Fibroblast of the conjunctiva (primary cell): ENCODE measurements around the gene R3HDM2.
"Not testable (repeated sequence)": the region's sequence is repeated elsewhere in the genome, so short reads cannot be mapped to it uniquely, and the experiment has no call there.

ENCODE experiments used
- DNase-seq: peaks from one replicate; pipeline ENCODE4 v3.0.0-alpha.2; 2010; ENCODE audit warnings: low read depth

R3HDM2 gene

DNA sequence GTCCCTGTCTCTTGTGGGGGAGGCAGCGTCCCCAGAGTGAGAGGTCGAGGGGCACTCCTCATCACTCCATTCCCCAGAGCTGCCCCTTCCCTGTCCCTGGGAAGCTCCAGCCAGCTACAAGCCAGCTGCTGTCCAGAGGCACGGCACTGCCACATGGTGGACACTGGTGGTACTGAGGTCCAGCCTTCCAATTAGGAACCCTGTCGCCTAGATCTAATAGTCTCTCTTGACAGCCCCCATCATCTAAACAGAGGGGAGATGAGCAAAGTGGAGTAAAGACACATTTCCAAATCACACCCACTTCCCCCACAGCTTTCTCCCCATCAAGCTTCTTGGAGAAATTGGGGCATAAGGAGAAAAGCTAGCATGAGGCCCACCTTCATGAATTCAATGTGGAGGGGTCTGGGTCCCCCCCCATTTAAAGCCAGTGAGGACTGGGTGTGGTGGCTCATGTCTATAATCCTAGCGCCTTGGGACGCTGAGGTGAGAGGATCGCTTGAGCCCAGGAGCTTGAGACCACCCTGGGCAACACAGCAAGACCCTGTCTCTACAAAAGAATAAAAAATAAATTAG is 22.2 kb upstream of the R3HDM2 start:
- DNase-seq, result no peak

DNA sequence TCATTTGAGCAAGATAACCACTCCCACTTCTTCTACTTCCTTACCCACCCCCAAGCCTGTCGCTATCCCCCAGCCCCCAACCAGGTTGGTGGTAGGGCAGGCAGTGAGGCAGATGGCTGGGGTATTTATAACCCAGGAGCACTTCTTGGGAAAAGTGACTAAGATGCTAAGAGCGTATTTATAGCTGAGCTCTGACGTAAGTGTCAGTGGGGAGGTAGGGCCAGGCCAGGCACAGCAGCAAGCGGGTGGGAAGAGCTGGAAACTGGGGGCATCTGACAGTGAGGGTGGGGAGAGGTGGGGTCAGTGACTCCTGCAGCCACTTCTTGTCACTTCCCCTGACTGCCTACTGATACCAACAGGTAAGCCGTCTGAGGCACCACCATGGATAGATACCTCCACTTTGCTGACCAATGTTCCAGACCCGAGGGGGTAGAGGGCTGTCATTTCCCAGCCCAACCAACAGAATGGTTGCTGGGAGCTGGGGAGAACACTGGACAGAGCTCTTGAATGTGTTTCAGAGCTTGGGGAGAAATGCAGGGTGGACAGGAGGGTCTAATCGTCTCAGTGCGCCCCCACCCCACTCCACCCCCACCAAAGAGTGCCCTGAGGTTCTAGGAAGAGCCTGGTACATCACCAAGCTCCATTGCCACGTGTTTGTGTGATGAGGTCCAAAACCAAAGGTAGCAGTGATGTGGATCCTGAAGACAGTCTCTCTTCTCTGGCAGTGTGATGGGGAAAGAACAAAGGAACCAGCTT is 21.5 kb upstream of the R3HDM2 start:
- DNase-seq, result no peak

DNA sequence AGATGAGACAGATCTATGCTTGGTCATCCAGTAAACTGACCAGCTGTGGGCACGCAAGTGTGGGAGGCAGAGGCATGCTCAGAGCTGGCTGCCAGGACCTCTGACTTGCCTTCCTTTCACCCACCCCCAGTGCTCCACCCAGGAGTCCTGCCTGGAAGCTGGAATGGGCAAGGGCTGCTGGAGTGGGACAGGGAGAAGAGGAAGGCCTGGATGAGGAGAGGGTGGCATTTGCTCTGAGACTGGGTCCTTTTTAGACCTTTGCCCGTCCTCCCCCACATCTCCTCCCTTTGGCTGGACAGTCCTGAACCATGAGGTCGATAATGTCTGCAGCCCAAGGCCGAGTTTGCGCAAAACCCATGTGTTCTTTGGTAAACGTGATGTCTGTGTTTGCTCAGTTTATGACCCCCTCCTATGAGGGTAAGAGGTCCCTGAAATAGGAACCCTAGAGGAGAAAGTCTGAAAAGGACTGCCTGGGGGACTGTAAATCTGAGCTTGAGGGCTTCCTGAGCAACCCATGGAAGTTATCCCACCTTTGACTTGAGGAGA is 20.5 kb upstream of the R3HDM2 start:
- DNase-seq, result no peak

DNA sequence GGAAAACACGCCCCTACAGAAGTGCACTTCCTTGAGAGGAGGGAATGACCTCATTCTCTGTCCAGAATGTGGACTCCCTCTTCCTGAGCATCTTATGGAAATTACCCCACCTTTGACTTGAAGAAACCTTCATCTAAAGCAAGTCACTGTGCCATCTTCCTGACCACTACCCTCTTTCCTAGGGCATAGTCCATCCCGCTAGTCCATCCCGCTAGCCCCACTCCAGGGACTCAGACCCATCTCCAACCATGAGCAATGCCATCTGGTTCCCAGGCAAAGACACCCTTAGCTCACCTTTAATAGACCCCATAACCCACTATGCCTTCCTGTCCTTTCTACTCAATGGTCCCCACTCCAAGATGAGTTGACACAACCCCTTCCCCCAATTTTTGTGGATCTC is 19.2 kb upstream of the R3HDM2 start:
- DNase-seq, result no peak

DNA sequence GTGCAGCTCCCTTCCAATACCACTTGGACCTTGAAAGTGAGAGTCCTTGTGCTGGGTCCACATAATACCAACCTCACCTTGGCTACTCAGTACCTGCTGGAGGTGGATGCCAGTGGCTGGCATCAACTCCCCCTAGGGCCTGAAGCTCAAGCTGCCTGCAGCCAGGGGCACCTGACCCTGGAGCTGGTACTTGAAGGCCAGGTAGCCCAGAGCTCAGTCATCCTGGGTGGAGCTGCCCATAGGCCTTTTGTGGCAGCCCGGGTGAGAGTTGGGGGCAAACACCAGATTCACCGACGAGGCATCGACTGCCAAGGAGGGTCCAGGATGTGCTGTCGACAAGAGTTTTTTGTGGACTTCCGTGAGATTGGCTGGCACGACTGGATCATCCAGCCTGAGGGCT is 18.5 kb upstream of the R3HDM2 start:
- DNase-seq, result no peak

- DNase-seq, result no peak
Measured at GRCh38 chr12:57448669-57449068, 17.8 kb upstream of the R3HDM2 start.

DNA sequence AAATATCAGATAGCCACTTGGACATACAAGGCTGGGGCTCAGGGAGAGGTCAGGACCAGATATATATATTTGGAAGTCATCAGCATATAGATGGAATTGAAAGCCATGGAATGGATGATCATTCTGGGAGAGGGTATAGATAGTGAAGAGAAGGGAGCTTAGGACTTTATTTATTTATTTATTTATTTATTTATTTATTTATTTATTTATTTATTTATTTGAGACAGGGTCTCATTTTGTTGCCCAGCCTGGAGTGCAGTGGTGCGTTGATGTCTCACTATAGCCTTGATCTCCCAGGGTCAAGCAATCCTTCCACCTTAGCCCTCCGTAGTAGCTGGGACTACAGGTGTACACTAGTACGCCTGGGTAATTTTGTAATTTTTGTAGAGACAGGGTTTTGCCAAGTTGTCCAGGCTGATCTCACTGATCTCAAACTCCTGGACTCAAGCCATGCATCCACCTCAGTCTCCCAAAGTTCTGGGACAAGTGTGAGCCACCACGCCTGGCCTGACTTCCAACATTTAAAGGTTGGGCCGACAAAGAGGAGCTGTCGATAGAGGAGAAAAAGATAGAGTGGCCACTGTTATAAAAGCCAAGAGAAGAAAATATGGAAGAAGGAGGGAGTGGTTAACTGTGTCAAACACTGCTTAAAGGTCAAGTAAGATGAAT is 15.6 kb upstream of the R3HDM2 start:
- no peak for DNase-seq

- no peak for DNase-seq
Measured at GRCh38 chr12:57444744-57445143, 13.9 kb upstream of the R3HDM2 start.

GRCh38 chr12:57444337-57444736 is 13.5 kb upstream of the R3HDM2 start:
- DNase-seq, result not testable (repeated sequence)

DNA sequence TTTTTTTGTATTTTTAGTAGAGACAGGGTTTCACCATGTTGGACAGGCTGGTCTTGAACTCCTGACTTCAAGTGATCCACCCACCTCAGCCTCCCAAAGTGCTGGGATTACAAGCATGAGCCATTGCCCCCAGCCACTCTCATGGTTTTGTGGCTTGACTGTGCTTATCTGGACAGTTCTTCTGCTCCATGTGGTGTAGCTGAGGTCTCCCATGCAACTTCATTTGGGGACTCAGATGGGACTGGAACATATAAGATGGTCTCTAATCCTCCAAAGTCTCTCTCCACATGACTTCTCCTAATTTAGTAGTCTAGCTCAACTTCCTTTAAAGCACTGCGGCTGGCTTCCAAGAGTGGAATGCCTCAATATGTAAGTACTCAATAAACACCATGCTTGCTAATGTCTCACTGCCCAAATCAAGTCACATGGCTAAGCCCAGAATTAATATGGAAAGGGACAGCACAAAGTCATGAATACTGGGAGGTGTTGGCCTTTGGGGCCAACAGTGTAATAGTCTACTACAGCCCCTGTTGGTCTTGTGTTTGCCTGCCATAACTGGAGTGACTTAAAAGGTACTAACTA is 11.1 kb upstream of the R3HDM2 start:
- no peak for DNase-seq

DNA sequence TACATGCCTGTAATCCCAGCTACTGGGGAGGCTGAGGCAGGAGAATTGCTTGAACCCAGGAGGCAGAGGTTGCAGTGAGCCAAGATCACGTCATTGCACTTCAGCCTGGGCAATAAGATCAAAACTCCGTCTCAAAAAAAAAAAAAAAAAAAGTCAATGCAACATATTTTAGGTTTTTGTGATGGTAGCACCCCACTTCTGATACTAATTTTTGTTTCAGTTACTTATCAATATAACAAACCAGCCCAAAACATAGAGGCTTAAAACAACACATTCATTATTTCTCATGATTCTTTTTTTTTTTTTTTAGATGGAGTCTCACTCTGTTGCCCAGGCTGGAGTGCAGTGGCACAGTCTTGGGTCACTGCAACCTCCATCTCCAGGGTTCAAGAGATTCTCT is 10.6 kb upstream of the R3HDM2 start:
- not testable (repeated sequence) for DNase-seq

GRCh38 chr12:57439762-57440266 is 9.0 kb upstream of the R3HDM2 start:
- no peak for DNase-seq

- DNase-seq, result no peak
Measured at GRCh38 chr12:57438400-57438799, 7.6 kb upstream of the R3HDM2 start.

DNA sequence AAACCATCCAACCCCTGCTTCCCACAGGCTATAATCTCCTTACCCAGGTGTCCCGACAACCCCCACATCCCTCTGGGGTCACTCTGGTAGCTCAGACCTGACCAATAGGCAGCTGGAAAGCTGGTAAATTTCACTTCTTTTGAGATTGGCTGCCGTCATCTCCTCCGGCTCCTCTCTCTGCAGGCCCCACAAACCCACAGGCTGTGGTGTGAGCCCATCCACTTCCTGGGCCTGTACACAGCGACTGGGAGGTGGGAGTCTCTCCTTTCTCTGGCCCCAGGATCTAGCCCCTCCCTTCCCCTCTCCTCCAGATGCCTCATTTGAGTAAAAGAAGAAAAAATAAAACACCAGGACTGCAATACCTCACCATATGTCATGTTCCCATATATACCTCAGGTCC is 4.5 kb upstream of the R3HDM2 start:
- no peak for DNase-seq

DNA sequence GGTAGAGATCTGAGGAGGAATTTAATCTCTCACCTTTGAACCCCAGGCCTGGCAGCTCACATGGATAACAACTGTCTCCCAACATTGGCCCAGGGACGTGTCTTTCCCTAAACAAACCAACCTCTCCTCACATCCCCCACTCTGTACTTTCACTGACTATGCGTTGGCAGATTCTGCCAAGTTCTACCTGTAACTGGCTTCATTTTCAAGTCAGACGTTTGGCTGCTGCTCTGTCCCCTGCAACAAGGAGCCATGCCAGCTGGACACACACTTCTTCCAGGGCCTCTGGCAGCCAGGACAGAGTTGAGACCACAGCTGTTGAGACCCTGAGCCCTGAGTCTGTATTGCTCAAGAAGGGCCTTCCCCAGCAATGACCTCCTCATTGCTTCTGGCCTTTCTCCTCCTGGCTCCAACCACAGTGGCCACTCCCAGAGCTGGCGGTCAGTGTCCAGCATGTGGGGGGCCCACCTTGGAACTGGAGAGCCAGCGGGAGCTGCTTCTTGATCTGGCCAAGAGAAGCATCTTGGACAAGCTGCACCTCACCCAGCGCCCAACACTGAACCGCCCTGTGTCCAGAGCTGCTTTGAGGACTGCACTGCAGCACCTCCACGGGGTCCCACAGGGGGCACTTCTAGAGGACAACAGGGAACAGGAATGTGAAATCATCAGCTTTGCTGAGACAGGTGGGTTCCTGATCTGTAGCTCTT is 3.8 kb upstream of the R3HDM2 start, which contains the start of gene INHBC:
INHBC (plus strand) TSS at position 268 of the 707 bp plus-strand sequence; CDS start at position 371, 103 bp downstream.
- no peak for DNase-seq

DNA sequence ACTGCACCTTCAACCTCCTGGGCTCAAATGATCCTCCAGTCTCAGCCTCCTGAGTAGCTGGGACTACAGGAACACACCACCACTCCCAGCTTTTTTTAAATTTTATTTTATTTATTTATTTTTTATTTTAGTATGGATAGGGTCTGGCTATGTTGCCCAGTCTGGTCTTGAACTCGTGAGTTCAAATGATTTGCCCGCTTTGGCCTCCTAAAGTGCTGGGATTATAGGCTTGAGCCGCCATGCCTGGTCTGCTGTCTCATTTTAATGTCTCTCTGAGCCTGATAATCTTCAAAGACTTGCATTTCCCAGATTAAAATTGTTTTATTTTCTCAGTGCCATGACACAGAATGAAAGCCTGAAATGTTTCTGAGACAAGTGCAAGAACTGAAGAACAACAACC is 2.5 kb upstream of the R3HDM2 start:
- no peak for DNase-seq

GRCh38 chr12:57431654-57432188 is 878 bp upstream of the R3HDM2 start:
- no peak for DNase-seq

GRCh38 chr12:57430112-57430930 is 522 bp downstream of the R3HDM2 start:
- DNase-seq, result no peak

GRCh38 chr12:57429473-57430111 is 1.3 kb downstream of the R3HDM2 start:
- no peak for DNase-seq

DNA sequence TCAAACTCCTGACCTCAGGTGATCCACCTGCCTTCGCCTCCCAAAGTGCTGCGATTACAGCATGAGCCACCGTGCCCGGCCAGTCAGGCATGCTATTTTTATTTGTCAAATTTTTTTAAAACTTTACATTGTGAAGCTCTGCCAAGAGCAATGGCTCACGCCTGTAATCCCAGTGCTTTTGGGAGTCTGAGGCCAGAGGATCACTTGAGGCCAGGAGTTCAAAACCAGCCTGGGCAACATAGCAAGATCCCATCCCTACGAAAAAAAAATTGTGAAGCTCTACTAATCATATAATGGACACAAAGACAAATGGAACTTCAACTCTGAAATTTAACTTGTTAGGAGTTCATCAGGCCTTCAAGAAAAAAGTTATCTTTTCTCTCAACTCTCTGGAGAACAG is 1.9 kb downstream of the R3HDM2 start:
- DNase-seq, result no peak
